A549 treated with dexamethasone at 1 μM for 4 hours (cell line): ENCODE data around the gene RNASE2. TPM values are rescaled to one million over a fixed set of nuclear protein-coding genes. Genes with fewer than 3 reads are reported as not detected.

ENCODE experiments used
- total RNA-seq: library from RNA; stranded (reverse); fragments of 200-300 nt; extraction: Qiagen RNA extraction; gene quantifications from 5 replicates; pipeline ENCODE4 v1.2.3, GENCODE V29; 2022

The RNASE2 gene
- total RNA-seq, result not detected in 5 replicates

DNA sequence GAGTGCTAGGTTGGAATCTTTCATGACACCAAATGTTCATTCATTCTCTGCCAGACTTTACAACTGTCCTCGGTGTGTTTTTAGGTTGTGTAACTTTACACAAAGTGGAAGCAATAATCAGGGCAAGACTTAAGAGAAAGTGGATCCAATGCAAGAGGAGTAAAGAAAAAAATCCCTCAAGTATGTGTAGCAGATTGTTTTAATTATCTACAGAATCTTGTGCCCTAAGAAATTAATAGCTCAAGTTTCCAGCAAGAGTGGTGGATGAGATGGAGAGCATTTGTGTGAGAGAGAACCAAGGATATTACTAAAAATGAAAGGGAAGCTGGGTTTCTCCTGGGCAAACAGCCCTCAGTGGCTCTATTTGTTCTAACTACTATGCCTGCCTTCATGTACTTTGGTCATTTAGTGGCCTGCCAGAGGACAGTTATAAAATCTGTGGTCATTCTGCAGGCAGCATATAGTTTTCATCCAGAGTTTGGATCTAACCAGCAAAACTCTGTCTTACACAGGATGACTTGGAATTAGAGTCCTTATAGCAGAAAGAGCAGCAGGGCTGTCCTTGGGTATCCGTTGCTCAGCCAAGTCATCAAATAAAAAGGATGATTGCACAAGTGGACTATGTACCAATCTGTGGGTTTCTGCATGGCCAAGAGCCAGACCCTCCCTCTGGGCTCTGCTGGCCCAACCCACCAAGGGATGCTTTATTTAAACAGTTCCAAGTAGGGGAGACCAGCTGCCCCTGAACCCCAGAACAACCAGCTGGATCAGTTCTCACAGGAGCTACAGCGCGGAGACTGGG is at the start of gene RNASE2:
RNASE2 (plus strand) TSS at position 752 of the 802 bp plus-strand sequence. CDS start 285 bp downstream, outside the sequence.

DNA sequence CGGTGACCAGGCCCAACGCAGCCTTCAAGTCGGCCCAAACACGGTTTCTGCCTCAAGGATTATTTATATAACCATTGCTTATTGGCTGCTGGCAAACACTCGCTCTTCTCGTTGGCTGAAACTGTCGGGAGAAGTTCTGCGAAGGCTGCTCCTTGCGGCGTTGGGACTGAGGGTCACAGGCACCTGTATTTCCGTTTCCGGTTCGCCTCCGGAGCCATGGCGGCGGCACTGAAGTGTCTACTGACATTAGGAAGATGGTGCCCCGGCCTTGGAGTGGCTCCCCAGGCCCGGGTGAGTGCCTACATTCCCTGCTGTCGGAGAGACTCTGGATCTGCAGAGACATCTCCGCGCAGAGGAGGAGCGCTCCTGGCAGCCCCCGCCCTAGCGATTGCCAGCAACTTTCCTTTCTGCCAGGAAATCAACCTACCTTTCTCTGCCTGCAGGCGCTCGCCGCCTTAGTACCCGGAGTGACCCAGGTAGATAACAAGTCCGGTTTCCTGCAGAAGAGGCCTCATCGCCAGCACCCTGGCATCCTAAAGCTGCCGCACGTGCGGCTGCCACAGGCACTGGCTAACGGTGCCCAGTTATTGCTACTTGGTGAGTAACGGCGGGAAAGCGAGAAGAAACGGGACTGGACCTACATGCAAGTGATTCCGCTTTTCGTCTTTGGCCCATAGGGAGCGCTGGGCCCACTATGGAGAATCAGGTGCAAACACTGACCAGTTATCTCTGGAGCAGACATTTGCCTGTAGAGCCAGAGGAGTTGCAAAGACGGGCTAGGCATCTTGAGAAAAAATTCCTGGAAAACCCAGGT is 34.7 kb downstream of the RNASE2 start, which contains the start of gene METTL17:
METTL17 (plus strand) TSS at position 194 of the 814 bp plus-strand sequence; CDS start at position 217, 23 bp downstream.

GRCh38 chr14:20998674-20999366 is 43.5 kb downstream of the RNASE2 start, which contains the start of gene SLC39A2:
TSS of gene SLC39A2 (plus strand) at chr14:20999293. CDS start at chr14:20999447, 154 bp downstream.

Other genes with a start within 250 kb of the RNASE2 start
- not detected in 5 replicates for gene EDDM3A, start 209.6 kb upstream of the RNASE2 start, total RNA-seq
- gene EDDM3B, start 187.1 kb upstream of the RNASE2 start, total RNA-seq, result not detected in 5 replicates
- gene RNASE6, start 174.2 kb upstream of the RNASE2 start, total RNA-seq, result not detected in 5 replicates
- 0.15 to 0.45 TPM (median 0.30 TPM) in 5 replicates for gene RNASE1, start 152.6 kb upstream of the RNASE2 start, total RNA-seq
- gene RNASE3, start 64.1 kb upstream of the RNASE2 start, total RNA-seq, result not detected in 5 replicates
- gene METTL17, start 34.5 kb downstream of the RNASE2 start, total RNA-seq, result 64.2 to 74.5 TPM (median 71.2 TPM) in 5 replicates
- not detected in 5 replicates for gene SLC39A2, start 43.8 kb downstream of the RNASE2 start, total RNA-seq
- gene NDRG2, start 69.6 kb downstream of the RNASE2 start, total RNA-seq, result 2.1 to 3.3 TPM (median 2.6 TPM) in 5 replicates
- not detected in 5 replicates for gene TPPP2, start 74.7 kb downstream of the RNASE2 start, total RNA-seq
- not detected in 5 replicates for gene RNASE13, start 79.3 kb downstream of the RNASE2 start, total RNA-seq
- not detected in 5 replicates for gene RNASE7, start 86.9 kb downstream of the RNASE2 start, total RNA-seq
- gene RNASE8, start 102.3 kb downstream of the RNASE2 start, total RNA-seq, result not detected in 5 replicates
- 6.1 to 9.8 TPM (median 9.0 TPM) in 5 replicates for gene ARHGEF40, start 114.8 kb downstream of the RNASE2 start, total RNA-seq
- 16.2 to 30.7 TPM (median 28.5 TPM) in 5 replicates for gene ZNF219, start 143.2 kb downstream of the RNASE2 start, total RNA-seq
- 0.90 to 1.1 TPM (median 0.96 TPM) in 5 replicates for gene TMEM253, start 145.6 kb downstream of the RNASE2 start, total RNA-seq
- gene OR5AU1, start 200.6 kb downstream of the RNASE2 start, total RNA-seq, result not detected in 5 replicates